Lower lobe of right lung (tissue), 2 donors: ENCODE data around the gene ABCB4. TPM values are rescaled to one million over a fixed set of nuclear protein-coding genes. Genes with fewer than 3 reads are reported as not detected.

Source experiments
- ATAC-seq, 2 donors: fragments of 200-7000 bp; cut with Tn5 transposase; one replicate each; pipeline ENCODE4 v1.9.1; 2020 to 2022; ENCODE audit warnings: mild to moderate bottlenecking in 2 of 2, moderate library complexity in 2 of 2
- DNase-seq: peaks from one replicate; pipeline ENCODE4 v3.0.0-alpha.2; 2020
- H3K27ac ChIP-seq: fragments of 200-600 bp; one replicate; pipeline ENCODE4 v1.8.0; 2022
- H3K27me3 ChIP-seq: fragments of 200-600 bp; one replicate; pipeline ENCODE4 v1.8.0; 2022; ENCODE audit warnings: low read depth
- H3K36me3 ChIP-seq: fragments of 200-600 bp; one replicate; pipeline ENCODE4 v1.8.0; 2022; ENCODE audit warnings: mild to moderate bottlenecking
- H3K4me1 ChIP-seq: fragments of 200-600 bp; one replicate; pipeline ENCODE4 v1.8.0; 2022
- H3K4me3 ChIP-seq: fragments of 200-600 bp; one replicate; pipeline ENCODE4 v1.8.0; 2022; ENCODE audit warnings: mild to moderate bottlenecking
- H3K9me3 ChIP-seq: fragments of 200-600 bp; one replicate; pipeline ENCODE4 v1.8.0; 2022
- CTCF ChIP-seq: fragments of 200-600 bp; IDR thresholded peaks from one replicate; pipeline ENCODE4 v1.8.0; 2022; ENCODE audit warnings: antibody characterized with exemption, mild to moderate bottlenecking
- intact Hi-C: fragments of 100-400 bp; cut with DNase I; formaldehyde crosslinking; loops from one replicate; pipeline ENCODE4 v1.11.0; 2022
- total RNA-seq: library from RNA; stranded (reverse); fragmentation: NEBNext Ultra II Directional; extraction: Animal tissue kit (Norgen Biotek cat#: 25700); gene quantifications from one replicate; pipeline ENCODE4 v1.2.1, GENCODE V29; 2021
- donor health status: DM: no; HTN: yes; CAD: no; lungs with severe emphysema.

The ABCB4 gene
- total RNA-seq, 1 donor from 2014 or later = not detected

- no peaks in the 10 kb centered on the region for H3K36me3 ChIP-seq
- no peak for ATAC-seq
- H3K9me3 ChIP-seq = no peaks in the 10 kb centered on the region
- DNase-seq = no peak
- H3K27me3 ChIP-seq = no peaks in the 10 kb centered on the region
- no peak for TF ChIP-seq CTCF
- intact Hi-C loops = no loop called here
- no peak overlapping the region for H3K27ac ChIP-seq
- H3K4me3 ChIP-seq = no peak overlapping the region
- no peaks in the 10 kb centered on the region for H3K4me1 ChIP-seq
Observed at GRCh38 chr7:87495366-87495765, 19.9 kb upstream of the ABCB4 start.

- Histone ChIP-seq H3K4me3 (no peak overlapping the region), H3K9me3 (no peaks in the 10 kb centered on the region), H3K4me1 (no peaks in the 10 kb centered on the region), H3K36me3 (no peaks in the 10 kb centered on the region), H3K27me3 (no peaks in the 10 kb centered on the region), H3K27ac (no peak overlapping the region)
- no peak for TF ChIP-seq CTCF
- DNase-seq (no peak), ATAC-seq (no peak)
- intact Hi-C loops = no loop called here
Observed at GRCh38 chr7:87494454-87494853, 19.0 kb upstream of the ABCB4 start.

GRCh38 chr7:87483131-87483530 is 7.7 kb upstream of the ABCB4 start:
- ATAC-seq = no peak
- no peak overlapping the region for H3K27ac ChIP-seq
- H3K36me3 ChIP-seq = no peaks in the 10 kb centered on the region
- H3K9me3 ChIP-seq = no peaks in the 10 kb centered on the region
- H3K27me3 ChIP-seq = no peaks in the 10 kb centered on the region
- no peak overlapping the region for H3K4me3 ChIP-seq
- intact Hi-C loops = no loop called here
- H3K4me1 ChIP-seq = no peaks in the 10 kb centered on the region
- no peak for DNase-seq
- no peak for TF ChIP-seq CTCF

GRCh38 chr7:87482115-87482514 is 6.6 kb upstream of the ABCB4 start:
- no peaks in the 10 kb centered on the region for H3K36me3 ChIP-seq
- no peak for TF ChIP-seq CTCF
- no peak for ATAC-seq

GRCh38 chr7:87480386-87480785 is 4.9 kb upstream of the ABCB4 start:
- Histone ChIP-seq H3K9me3 (no peaks in the 10 kb centered on the region), H3K36me3 (no peaks in the 10 kb centered on the region), H3K27me3 (peaks cover 21% of the 10 kb centered on the region), H3K27ac (no peak overlapping the region), H3K4me1 (peaks cover 5% of the 10 kb centered on the region), H3K4me3 (no peak overlapping the region)
- intact Hi-C loops = no loop called here
- TF ChIP-seq CTCF = no peak
- DNase-seq (no peak), ATAC-seq (no peak)

More at GRCh38 chr7:87482115-87482514, 6.6 kb upstream of the ABCB4 start:
- Histone ChIP-seq H3K27ac (no peak overlapping the region), H3K4me1 (no peaks in the 10 kb centered on the region), H3K4me3 (no peak overlapping the region), H3K9me3 (no peaks in the 10 kb centered on the region), H3K27me3 (peaks cover 6% of the 10 kb centered on the region)
- intact Hi-C loops = no loop called here
- DNase-seq = no peak

- Histone ChIP-seq H3K27me3 (peaks cover 25% of the 10 kb centered on the region), H3K27ac (no peak overlapping the region), H3K4me1 (peaks cover 10% of the 10 kb centered on the region), H3K36me3 (no peaks in the 10 kb centered on the region), H3K4me3 (no peak overlapping the region), H3K9me3 (no peaks in the 10 kb centered on the region)
- intact Hi-C loops = no loop called here
- no peak for ATAC-seq
- no peak for DNase-seq
- TF ChIP-seq CTCF = no peak
Observed at GRCh38 chr7:87479951-87480350, 4.5 kb upstream of the ABCB4 start.
